WI38 (cell line): ENCODE results near the gene EIF2B4.
A peak's percentile ranks its signal among the peaks of the same experiment; 100 is the strongest.

Experiments
- H3K4me3 ChIP-seq: 2 replicates; pipeline ENCODE4 v1.5.1; 2011; ENCODE audit warnings: low read depth, mild to moderate bottlenecking, control low read depth, low read length
- TF ChIP-seq, protein P1 (sequence below): IDR thresholded peaks from 2 replicates; pipeline ENCODE4 v1.5.1; 2012; ENCODE audit warnings: low read depth, mild to moderate bottlenecking, control low read depth, low read length

EIF2B4 gene

DNA sequence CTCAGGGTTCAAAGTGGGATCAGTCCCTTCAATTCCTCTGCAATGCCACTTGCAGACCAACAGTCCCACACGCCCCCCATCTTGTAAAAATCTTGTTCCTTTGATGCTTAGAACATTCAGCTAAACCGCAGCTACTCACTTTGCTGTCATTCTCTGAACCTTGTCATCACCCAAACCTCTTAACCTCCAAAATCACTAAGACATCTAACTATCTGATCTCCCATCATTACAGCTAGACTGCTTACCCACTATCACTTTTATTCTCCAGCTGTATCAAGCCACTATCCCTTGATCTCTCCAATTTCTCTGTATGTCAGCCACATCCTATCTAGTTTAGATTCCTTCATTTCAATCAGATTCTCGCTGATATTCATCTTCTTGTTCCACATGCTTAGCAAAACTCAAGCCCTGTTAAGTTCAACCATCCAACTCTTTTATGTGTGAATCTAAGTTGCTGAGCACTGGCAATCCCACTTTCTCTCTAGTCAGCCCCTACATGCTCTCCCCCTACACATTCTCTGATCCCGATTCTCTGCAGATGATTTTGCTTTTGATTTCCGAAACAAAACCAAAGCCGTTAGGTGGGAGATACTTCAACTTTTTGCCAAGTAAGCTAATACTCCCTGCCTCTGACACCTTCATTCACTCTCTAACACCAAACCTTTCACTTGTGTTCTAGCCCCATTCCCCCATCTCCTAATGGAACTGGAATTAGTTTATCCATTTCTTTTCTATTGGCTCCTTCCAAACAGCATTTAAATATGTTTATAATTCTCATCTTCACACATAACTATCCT, 18.1 kb downstream of the EIF2B4 start:
- no peak overlapping the region for H3K4me3 ChIP-seq
- TF ChIP-seq, protein P1, sequence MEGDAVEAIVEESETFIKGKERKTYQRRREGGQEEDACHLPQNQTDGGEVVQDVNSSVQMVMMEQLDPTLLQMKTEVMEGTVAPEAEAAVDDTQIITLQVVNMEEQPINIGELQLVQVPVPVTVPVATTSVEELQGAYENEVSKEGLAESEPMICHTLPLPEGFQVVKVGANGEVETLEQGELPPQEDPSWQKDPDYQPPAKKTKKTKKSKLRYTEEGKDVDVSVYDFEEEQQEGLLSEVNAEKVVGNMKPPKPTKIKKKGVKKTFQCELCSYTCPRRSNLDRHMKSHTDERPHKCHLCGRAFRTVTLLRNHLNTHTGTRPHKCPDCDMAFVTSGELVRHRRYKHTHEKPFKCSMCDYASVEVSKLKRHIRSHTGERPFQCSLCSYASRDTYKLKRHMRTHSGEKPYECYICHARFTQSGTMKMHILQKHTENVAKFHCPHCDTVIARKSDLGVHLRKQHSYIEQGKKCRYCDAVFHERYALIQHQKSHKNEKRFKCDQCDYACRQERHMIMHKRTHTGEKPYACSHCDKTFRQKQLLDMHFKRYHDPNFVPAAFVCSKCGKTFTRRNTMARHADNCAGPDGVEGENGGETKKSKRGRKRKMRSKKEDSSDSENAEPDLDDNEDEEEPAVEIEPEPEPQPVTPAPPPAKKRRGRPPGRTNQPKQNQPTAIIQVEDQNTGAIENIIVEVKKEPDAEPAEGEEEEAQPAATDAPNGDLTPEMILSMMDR: no peak

DNA sequence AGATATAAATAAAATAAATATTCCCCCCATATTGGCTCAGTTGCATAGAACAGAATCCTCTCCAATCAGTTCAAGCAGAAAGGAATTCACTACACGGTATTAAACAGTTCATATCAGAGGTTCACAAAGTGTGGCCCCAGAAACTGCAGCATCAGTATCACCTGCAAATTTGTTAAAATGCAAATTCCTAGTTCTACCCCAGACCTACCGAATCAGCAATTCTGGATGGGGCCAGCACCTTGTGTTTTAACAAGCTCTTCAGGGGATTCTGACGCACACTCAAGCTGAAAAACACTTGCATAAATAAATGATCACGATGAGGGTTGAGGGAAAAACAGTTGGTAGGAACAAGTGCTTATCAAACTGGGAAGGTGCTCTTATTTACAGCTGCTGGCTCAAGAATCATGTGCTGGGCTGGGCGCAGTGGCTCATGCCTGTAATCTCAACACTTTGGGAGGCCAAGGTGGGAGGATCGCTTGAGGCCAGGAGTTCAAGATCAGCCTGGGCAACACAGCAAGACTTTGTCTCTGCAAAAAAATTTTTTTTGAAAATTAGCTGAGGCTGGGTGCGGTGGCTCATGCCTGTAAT, 19.9 kb downstream of the EIF2B4 start:
- no peak overlapping the region for H3K4me3 ChIP-seq
- TF ChIP-seq, protein P1: no peak

DNA sequence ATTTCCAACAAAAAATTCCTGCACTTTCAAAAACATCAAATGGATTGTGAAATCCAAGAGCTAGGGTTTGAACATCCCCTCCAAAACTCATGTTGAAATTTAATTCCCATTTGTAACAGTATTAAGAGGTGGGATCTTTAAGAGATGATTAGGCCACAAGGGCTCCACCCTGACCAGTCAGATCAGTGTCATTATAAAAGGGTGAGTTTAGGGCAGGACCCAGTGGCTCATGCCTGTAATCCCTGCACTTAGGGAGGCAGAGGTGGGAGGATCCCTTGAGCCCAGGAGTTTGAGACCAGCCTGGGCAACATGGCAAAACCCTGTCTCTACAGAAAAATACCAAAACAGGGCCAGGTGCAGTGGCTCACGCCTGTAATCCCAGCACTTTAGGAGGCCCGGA, 22.5 kb downstream of the EIF2B4 start:
- H3K4me3 ChIP-seq: no peak overlapping the region
- TF ChIP-seq, protein P1: no peak

DNA sequence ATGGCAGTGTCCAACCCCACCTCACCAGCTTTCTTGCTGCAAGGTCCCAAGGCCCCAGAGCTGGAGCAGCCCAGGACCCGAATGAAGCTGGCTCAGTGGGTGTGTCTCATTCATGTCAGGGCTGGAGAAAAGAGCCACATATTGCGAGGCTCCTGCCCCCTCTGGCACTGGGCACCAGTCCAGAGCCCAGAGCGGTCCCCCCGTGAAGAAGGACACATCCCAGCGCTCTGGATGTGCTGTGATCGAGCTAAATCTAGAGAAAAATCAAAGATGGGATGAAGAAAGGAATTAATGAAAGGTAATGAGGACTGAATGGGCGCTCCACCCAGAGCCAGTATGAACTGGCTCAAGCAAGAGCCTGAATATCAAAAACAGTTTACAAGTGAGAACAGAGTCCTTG, 34.0 kb downstream of the EIF2B4 start:
- TF ChIP-seq, protein P1: no peak
- no peak overlapping the region for H3K4me3 ChIP-seq

DNA sequence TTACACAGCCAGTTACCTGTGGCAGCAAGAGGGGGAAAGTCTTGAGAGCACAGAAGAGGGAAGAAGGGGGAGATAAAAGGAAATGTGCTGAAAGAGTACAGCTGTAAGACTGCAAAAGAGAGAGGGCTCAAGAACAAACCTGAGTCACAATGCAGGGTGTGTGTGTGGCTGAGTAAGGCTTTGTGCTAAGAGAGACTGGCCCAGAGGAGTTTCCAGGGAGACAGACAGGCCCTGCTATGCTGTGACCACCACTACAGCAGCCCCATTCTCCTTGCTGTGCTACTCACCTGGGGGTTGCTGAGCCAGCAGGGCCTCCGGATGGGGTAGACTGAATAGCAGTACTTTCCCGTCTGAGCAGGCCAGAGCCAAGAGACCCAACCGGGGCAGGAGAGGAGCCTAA, 34.8 kb downstream of the EIF2B4 start:
- H3K4me3 ChIP-seq: no peak overlapping the region
- TF ChIP-seq, protein P1: no peak

DNA sequence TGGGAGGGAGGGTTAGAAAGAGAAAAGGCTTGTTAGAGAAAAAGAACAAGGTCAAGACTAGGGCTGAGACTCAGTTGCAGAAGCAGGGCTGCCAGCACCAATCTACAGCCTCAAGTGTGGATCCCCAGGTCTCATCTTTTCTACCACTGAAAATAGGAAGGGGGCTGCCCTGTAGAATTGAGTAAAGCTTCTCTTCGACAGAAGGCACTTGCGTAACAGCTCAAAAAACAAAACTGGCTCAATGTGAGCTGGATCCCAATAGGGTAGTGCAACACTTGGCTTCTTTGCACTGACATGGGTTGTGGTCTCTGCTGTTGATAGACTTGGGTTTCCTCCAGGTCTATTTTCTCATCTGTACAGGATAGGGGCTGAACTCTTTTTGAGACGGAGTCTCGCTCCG, 45.4 kb downstream of the EIF2B4 start:
- no peak overlapping the region for H3K4me3 ChIP-seq
- TF ChIP-seq, protein P1: no peak

DNA sequence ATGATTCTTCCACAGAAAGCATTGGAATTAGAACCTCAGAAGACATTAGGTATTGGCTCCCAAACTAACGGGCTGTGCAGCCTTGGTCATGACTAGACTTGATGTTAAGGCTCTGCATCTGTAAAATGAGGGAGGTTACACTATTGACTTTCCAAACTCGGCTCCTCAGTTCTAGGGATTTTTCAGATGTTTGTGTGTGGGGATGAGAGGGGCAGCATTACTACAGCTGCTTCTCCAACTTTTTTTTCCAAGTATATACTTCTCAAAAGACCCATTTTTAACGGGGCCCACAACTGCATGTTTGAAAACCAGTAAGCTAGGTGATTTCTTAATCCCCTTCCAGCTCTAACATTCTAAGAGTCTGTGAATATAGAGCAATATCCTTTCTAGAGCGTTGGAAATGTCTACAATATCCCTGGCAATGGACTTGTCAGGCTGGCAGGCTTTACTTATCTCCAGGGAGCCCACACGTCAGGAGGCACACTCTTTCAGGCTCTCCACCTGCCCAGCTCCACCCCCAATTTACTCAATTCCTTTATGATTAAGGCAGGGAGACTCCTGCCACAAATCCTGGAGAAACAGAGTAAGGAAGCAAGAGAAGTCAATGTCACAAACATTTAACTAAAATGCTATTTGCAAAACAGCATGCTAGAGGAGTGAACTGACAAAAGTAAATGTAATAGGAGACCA, 46.4 kb downstream of the EIF2B4 start:
- TF ChIP-seq, protein P1: no peak
- peak overlapping the region; percentile 85 for H3K4me3 ChIP-seq
